Ovary (tissue), 9 donors: ENCODE results near the gene INPP4A. TPM values are rescaled to one million over a fixed set of nuclear protein-coding genes. Genes with fewer than 3 reads are reported as not detected.

Experiments used
- DNase-seq, 5 donors: peaks; one replicate each; pipeline ENCODE4 v3.0.0-alpha.2; 2019 to 2020
- H3K27ac ChIP-seq, 2 donors: fragments of 200-600 bp; one replicate each; pipeline versions ENCODE4 v1.5.1 to v1.8.0; 2019 to 2022
- H3K27me3 ChIP-seq: fragments of 200-600 bp; one replicate; pipeline ENCODE4 v1.8.0; 2022
- H3K36me3 ChIP-seq: fragments of 200-600 bp; sonication (generic); one replicate; pipeline ENCODE4 v1.5.1; 2019
- H3K4me1 ChIP-seq: one replicate; pipeline ENCODE4 v1.8.1; 2013; ENCODE audit warnings: mild to moderate bottlenecking, moderate library complexity; ENCODE audit not compliant: insufficient read depth
- H3K4me3 ChIP-seq: fragments of 200-600 bp; sonication (generic); one replicate; pipeline ENCODE4 v1.5.1; 2017
- H3K9me3 ChIP-seq, 2 donors: fragments of 200-600 bp in 1 of 2; sonication (generic) in 1 of 2; one replicate each; pipeline versions ENCODE4 v1.5.1 to v1.8.1; 2013 to 2019; ENCODE audit warnings: mild to moderate bottlenecking in 1 of 2, moderate library complexity in 1 of 2
- EP300 ChIP-seq: sonication (generic); formaldehyde crosslinking; IDR thresholded peaks from one replicate; pipeline ENCODE4 v1.6.1; 2017; ENCODE audit warnings: antibody characterized with exemption
- POLR2A ChIP-seq: fragments of 450-650 bp; IDR thresholded peaks from one replicate; pipeline ENCODE4 v1.6.1; 2017; ENCODE audit warnings: antibody characterized with exemption, mild to moderate bottlenecking, moderate library complexity
- WGBS, 3 donors: extraction: QIAGEN DNeasy Blood & Tissue Kit in 1 of 3; methylation state at CpG; one replicate each; pipeline versions ENCODE4 v1.1.5 to v1.1.7; 2013 to 2017; 5-methylcytosine and 5-hydroxymethylcytosine counted together
- intact Hi-C, 4 donors: fragments of 100-400 bp; cut with DNase I; formaldehyde crosslinking; loops; one replicate each; pipeline versions ENCODE4 v1.11.0 to v1.15.1; 2022 to 2023
- polyA plus RNA-seq, 2 donors: library from polyadenylated mRNA; stranded (reverse); fragments of 200-250 nt in 1 of 2; fragments of 350-450 nt in 1 of 2; fragmentation: Illumina TruSeq in 1 of 2; extraction: RNeasy Lipid Tissue Mini Kit (QIAGEN cat#74804) in 1 of 2; gene quantifications; one replicate each; pipeline ENCODE4 v1.2.3, GENCODE V29; 2013 to 2014
- total RNA-seq, 7 donors: library from RNA; depleted of rRNA in 2 of 7; stranded (reverse); fragments of >200 nt in 2 of 7; fragmentation: NEBNext Ultra II Directional in 3 of 7; extraction: Animal tissue kit (Norgen Biotek cat#: 25700) in 3 of 7; gene quantifications; one replicate each; pipeline versions ENCODE4 v1.1.0 to v1.2.4, GENCODE V29; 2016 to 2023
- TF ChIP-seq, protein P1 (sequence below), 3 donors: fragments of 450-650 bp in 2 of 3; fragments of 200-600 bp in 1 of 3; IDR thresholded peaks; one replicate each; pipeline versions ENCODE4 v1.5.1 to v1.8.0; 2016 to 2022; ENCODE audit warnings: antibody characterized with exemption in 3 of 3, mild to moderate bottlenecking in 1 of 3
- donor health status: DM: no; HTN: no; CAD: no; lungs with moderate emphysema.
- donor health status: DM: no; HTN: no; CAD: no.
- donor health status: Bipolar disorder and iron deficiency.
- donor health status: DM: yes; HTN: yes; CAD: no.
- donor health status: DM: no; HTN: no; CAD: no.
- donor health status: DM: yes; HTN: yes; CAD: no.

The INPP4A gene
- total and polyA plus RNA-seq, 9 donors, result 7.5 to 25.8 (median 16.2) TPM

- intact Hi-C loops, result no loop called here
- H3K4me3 ChIP-seq, result no peak overlapping the region
- no peak for TF ChIP-seq EP300
- TF ChIP-seq, protein P1, sequence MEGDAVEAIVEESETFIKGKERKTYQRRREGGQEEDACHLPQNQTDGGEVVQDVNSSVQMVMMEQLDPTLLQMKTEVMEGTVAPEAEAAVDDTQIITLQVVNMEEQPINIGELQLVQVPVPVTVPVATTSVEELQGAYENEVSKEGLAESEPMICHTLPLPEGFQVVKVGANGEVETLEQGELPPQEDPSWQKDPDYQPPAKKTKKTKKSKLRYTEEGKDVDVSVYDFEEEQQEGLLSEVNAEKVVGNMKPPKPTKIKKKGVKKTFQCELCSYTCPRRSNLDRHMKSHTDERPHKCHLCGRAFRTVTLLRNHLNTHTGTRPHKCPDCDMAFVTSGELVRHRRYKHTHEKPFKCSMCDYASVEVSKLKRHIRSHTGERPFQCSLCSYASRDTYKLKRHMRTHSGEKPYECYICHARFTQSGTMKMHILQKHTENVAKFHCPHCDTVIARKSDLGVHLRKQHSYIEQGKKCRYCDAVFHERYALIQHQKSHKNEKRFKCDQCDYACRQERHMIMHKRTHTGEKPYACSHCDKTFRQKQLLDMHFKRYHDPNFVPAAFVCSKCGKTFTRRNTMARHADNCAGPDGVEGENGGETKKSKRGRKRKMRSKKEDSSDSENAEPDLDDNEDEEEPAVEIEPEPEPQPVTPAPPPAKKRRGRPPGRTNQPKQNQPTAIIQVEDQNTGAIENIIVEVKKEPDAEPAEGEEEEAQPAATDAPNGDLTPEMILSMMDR (IDR thresholded peaks at IDR 0.05), result no peak
- TF ChIP-seq POLR2A, result no peak
- no peaks in the 10 kb centered on the region for H3K27me3 ChIP-seq
- DNase-seq, result no peak
- H3K27ac ChIP-seq, result no peak overlapping the region
- 92 to 95% (median 94%) methylated on average over 13 of the region's 13 CpGs for WGBS, 3 donors
- peaks cover 7% of the 10 kb centered on the region for H3K4me1 ChIP-seq
- no peaks in the 10 kb centered on the region for H3K9me3 ChIP-seq
- no peaks in the 10 kb centered on the region for H3K36me3 ChIP-seq
Observed at GRCh38 chr2:98484652-98485452, 40.2 kb downstream of the INPP4A start.

- Histone ChIP-seq H3K27me3 (no peaks in the 10 kb centered on the region), H3K4me1 (peaks cover 9% of the 10 kb centered on the region), H3K9me3 (no peaks in the 10 kb centered on the region), H3K36me3 (no peaks in the 10 kb centered on the region), H3K4me3 (no peak overlapping the region), H3K27ac (no peak overlapping the region)
- intact Hi-C loops, result no loop called here
- TF ChIP-seq EP300, result no peak
- no peak for TF ChIP-seq POLR2A
- TF ChIP-seq, protein P1 (IDR thresholded peaks at IDR 0.05), result no peak
- DNase-seq, result no peak
- WGBS, 3 donors, result 89 to 96% (median 93%) methylated on average over 4 of the region's 4 CpGs
Observed at GRCh38 chr2:98485453-98485755, 40.7 kb downstream of the INPP4A start.

DNA sequence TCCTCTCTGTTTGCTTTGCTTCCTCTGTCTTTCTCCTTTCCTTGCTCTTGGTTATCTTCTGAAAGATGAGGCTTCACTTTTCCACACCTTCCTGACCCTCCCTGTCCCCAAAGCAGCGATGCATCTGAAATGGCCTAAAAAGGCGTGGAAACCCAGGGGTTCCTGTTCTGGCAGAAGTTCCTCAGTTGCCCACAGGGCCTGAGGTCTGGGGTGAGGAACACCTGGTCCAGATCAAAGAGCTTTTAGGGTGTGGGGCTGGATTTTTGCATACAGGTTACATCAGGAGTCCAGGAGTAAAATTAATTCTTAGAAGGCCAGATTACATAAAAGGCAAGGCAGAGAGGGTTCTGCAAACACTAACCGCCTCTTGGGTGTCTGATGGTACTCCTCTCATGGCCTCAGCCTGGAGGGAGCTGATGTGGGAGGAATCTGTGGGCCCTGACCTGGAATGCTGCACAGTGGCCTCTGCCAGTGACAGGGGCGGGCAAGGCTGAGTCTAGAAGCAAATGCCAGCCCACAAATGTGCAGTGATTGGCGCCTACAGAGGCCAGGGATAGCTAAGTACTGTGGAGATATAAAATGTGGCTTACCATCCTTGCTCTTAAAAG, 41.8 kb downstream of the INPP4A start:
- TF ChIP-seq POLR2A (no peak), EP300 (no peak)
- TF ChIP-seq, protein P1 (IDR thresholded peaks at IDR 0.05), result no peak
- Histone ChIP-seq H3K4me3 (no peak overlapping the region), H3K36me3 (no peaks in the 10 kb centered on the region), H3K4me1 (peaks cover 15% of the 10 kb centered on the region), H3K27ac (no peak overlapping the region), H3K9me3 (no peaks in the 10 kb centered on the region), H3K27me3 (no peaks in the 10 kb centered on the region)
- no peak for DNase-seq
- intact Hi-C loops, result no loop called here
- 74 to 78% (median 77%) methylated on average over 5 of the region's 5 CpGs for WGBS, 3 donors

DNA sequence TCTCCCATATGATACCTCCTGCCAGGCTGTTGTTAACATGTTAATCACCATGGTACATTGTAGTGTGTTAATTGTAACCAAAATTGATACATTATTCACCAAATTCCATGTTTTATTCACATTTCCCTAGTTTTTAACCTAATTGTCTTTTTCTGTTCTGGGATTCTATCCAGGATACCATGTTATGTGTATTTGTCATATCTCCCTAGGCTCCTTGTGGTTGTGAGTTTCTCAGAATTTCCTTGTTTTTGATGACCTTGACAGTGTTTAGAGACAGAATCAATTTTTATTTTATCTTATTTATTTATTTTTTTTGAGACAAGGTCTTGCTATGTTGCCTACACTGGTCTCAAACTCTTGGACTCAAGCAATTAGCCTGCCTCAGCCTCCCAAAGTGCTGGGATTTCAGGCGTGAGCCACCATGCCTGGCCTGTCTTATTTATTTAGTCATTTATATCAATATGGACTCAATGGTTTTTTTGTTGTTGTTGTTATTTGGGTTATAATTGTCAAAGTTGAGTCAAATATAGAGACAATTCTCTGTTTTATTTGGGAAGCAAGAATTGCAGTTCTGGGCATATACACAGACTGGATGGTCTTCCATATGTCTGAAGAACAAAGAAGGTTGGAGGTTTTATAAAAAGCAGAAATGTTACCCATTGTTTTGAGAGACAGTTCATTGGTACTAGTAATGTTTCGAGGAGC, 42.6 kb downstream of the INPP4A start:
- Histone ChIP-seq H3K36me3 (no peaks in the 10 kb centered on the region), H3K27ac (no peak overlapping the region), H3K4me1 (peaks cover 19% of the 10 kb centered on the region), H3K9me3 (no peaks in the 10 kb centered on the region), H3K4me3 (no peak overlapping the region), H3K27me3 (no peaks in the 10 kb centered on the region)
- intact Hi-C loops, result no loop called here
- WGBS, 3 donors, result 84 to 99% (median 91%) methylated on average over 2 of the region's 2 CpGs
- TF ChIP-seq, protein P1 (IDR thresholded peaks at IDR 0.05), result no peak
- TF ChIP-seq EP300, result no peak
- TF ChIP-seq POLR2A, result no peak
- DNase-seq, result no peak
